ENCODE results near the gene METAP1D. TPM values are rescaled to one million over a fixed set of nuclear protein-coding genes. Genes with fewer than 3 reads are reported as not detected.
A peak's percentile ranks its signal among the peaks of the same experiment; 100 is the strongest.
"Not testable (repeated sequence)": the region's sequence is repeated elsewhere in the genome, so short reads cannot be mapped to it uniquely, and the experiment has no call there.

METAP1D gene
- total RNA-seq, 1 experiment from 2014 or later = 8.6 TPM

GRCh38 chr2:172109988-172110811, 110.4 kb downstream of the METAP1D start:
- Histone ChIP-seq H3K9me3 (ENCODE audit: control insufficient read depth, insufficient read depth, low read depth, low read length) (no peaks in the 10 kb centered on the region), H3K4me1 (ENCODE audit: control insufficient read depth, insufficient read depth, low read length) (0 out of 2 replicates have a peak, but pooled peaks cover 4% of the 10 kb centered on the region), H3K36me3 (ENCODE audit: control insufficient read depth, insufficient read depth, low read length) (no peaks in the 10 kb centered on the region), H3K27me3 (ENCODE audit: control insufficient read depth, insufficient read depth, low read length) (no peaks in the 10 kb centered on the region), H3K27ac (ENCODE audit: low read length) (no peak overlapping the region), H3K4me3 (ENCODE audit: low read depth in 2 of 2, low read length in 2 of 2) (no peak overlapping the region)
- no peak for DNase-seq (ENCODE audit: low read depth, low spot score)
- no TSS peak for BruUV-seq (replicated peaks)
- ATAC-seq = no peak
- ChIA-PET POLR2A (no interaction called here), CTCF (interaction anchor here (0.7 kb wide), 1 partner anchor 240 kb away, joined by 4 read pairs; no protein-coding TSS in a partner anchor)
- intact Hi-C loops (cut with micrococcal nuclease; ENCODE audit: unreplicated experiment) (loop anchor here (5.0 to 10.0 kb wide), 2 partner anchors 115 to 513 kb away; partner anchors contain the start of gene METAP1D), in situ Hi-C loops (cut with HindIII; ENCODE audit: low pct_unique_long_range_greater_than_20kb, low sequenced_read_pairs) (no loop called here)
- TF ChIP-seq POLR2AphosphoS5 (IDR thresholded peaks at IDR 0.05; ENCODE audit: low read depth, low read length) (no peak), TCF7L2 (IDR thresholded peaks at IDR 0.05; ENCODE audit: low read depth, low read length) (no peak), REST (IDR thresholded peaks at IDR 0.05; ENCODE audit: insufficient read depth in 1 of 2, low read depth in 2 of 2, low read length in 1 of 2) (no peak), CTCF (IDR thresholded peaks at IDR 0.05) (no peak), SIN3A (IDR thresholded peaks at IDR 0.05; ENCODE audit: borderline replicate concordance, insufficient read depth, low read depth, low read length) (no peak)

- no peaks in the 10 kb centered on the region for H3K9me3 ChIP-seq (ENCODE audit: control insufficient read depth, insufficient read depth, low read depth, low read length)
- no peaks in the 10 kb centered on the region for H3K36me3 ChIP-seq (ENCODE audit: control insufficient read depth, insufficient read depth, low read length)
- CTCF ChIA-PET = interaction anchor here (0.5 to 1.6 kb wide), 9 partner anchors 9 to 550 kb away, joined by 3 to 14 read pairs (median 3); no protein-coding TSS in a partner anchor
- DNase-seq (ENCODE audit: low read depth, low spot score) (no peak), ATAC-seq (peak; percentile 84)
- H3K4me3 ChIP-seq (ENCODE audit: low read depth in 2 of 2, low read length in 2 of 2) = no peak overlapping the region
- H3K27ac ChIP-seq (ENCODE audit: low read length) = no peak overlapping the region
- BruUV-seq (replicated peaks) = no TSS peak
- intact Hi-C loops (cut with micrococcal nuclease; ENCODE audit: unreplicated experiment) (no loop called here), in situ Hi-C loops (cut with HindIII; ENCODE audit: low pct_unique_long_range_greater_than_20kb, low sequenced_read_pairs) (no loop called here)
- no peaks in the 10 kb centered on the region for H3K4me1 ChIP-seq (ENCODE audit: control insufficient read depth, insufficient read depth, low read length)
- H3K27me3 ChIP-seq (ENCODE audit: control insufficient read depth, insufficient read depth, low read length) = no peaks in the 10 kb centered on the region
- POLR2A ChIA-PET = no interaction called here
- TF ChIP-seq REST (IDR thresholded peaks at IDR 0.05; ENCODE audit: insufficient read depth in 1 of 2, low read depth in 2 of 2, low read length in 1 of 2) (no peak), CTCF (IDR thresholded peaks at IDR 0.05) (peak; percentile 51), SIN3A (IDR thresholded peaks at IDR 0.05; ENCODE audit: borderline replicate concordance, insufficient read depth, low read depth, low read length) (no peak), POLR2AphosphoS5 (IDR thresholded peaks at IDR 0.05; ENCODE audit: low read depth, low read length) (no peak), TCF7L2 (IDR thresholded peaks at IDR 0.05; ENCODE audit: low read depth, low read length) (no peak)
Measured at GRCh38 chr2:172113617-172114016, 113.9 kb downstream of the METAP1D start.

GRCh38 chr2:172114176-172114575, 114.4 kb downstream of the METAP1D start:
- BruUV-seq (replicated peaks); H3K27me3 ChIP-seq (ENCODE audit: control insufficient read depth, insufficient read depth, low read length); ATAC-seq; H3K27ac ChIP-seq (ENCODE audit: low read length); POLR2A ChIA-PET; intact Hi-C loops (cut with micrococcal nuclease; ENCODE audit: unreplicated experiment); in situ Hi-C loops (cut with HindIII; ENCODE audit: low pct_unique_long_range_greater_than_20kb, low sequenced_read_pairs); H3K9me3 ChIP-seq (ENCODE audit: control insufficient read depth, insufficient read depth, low read depth, low read length); H3K4me1 ChIP-seq (ENCODE audit: control insufficient read depth, insufficient read depth, low read length); H3K36me3 ChIP-seq (ENCODE audit: control insufficient read depth, insufficient read depth, low read length); H3K4me3 ChIP-seq (ENCODE audit: low read depth in 2 of 2, low read length in 2 of 2); DNase-seq (ENCODE audit: low read depth, low spot score): not testable (repeated sequence)
- CTCF ChIA-PET = interaction anchor here (0.5 to 1.6 kb wide), 8 partner anchors 10 to 551 kb away, joined by 3 to 14 read pairs (median 3); no protein-coding TSS in a partner anchor

Data from Panc1 (cell line).